Stimulated activated CD4-positive, alpha-beta T cell treated with anti-CD3 and anti-CD28 coated beads, Interleukin-2, amount 100 ng/mL, for 4 hours (primary cell): ENCODE measurements around the gene ZDHHC16.
"Not testable (repeated sequence)": the region's sequence is repeated elsewhere in the genome, so short reads cannot be mapped to it uniquely, and the experiment has no call there.

Experiments used
- DNase-seq: peaks from one replicate; pipeline ENCODE4 v3.0.0-alpha.2; 2020; ENCODE audit warnings: low read depth

The ZDHHC16 gene

DNA sequence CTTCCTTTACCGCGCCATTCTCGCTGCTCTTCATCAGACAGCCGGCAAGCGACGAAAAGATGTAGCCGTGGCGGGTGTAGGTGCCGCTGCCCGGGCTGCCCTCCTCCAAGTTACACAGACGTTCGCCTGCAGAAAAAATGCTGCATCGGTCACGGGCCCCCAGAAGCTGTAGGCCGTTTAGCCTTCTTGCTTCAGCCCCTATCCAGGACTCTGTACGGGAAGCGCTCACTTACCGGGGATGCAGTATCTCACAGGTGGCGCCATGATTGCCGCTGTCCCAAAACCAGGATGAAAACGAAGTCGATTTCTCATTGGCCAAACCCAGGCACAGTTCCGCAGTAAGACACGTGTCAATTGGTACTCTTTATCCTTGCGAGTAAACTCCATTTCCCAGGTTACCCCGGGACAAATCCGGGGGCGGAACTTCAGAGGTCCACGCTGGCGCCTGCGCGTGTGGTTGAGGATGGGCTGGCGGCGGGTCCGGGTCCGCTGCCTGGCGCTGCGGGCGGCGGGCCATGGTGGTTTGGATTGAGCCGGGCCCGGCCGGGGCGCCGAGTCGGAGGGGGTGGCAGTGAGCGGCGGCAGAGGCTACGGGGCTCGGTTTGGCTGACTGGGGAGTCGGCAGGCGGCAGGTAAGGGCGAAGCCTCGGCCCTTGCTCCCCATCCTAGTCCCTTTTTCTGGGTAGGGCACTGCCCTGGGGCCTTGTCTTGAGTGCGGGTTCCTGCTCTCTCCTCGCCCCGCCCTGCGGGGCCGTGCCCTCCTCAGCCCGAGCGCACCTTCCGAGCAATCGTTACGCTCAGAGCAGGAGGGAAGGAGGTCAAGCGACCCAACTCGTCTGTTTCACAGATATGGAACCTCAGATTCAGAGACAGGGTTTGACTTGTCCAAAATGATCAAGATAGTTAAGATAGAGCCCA, at the start of gene ZDHHC16, which contains the start of gene EXOSC1:
Gene ZDHHC16 (plus strand): TSS at position 454 of the 918 bp plus-strand sequence. CDS start 5,501 bp downstream, outside the sequence.
Gene EXOSC1 (minus strand): TSS at position 285 of the 918 bp plus-strand sequence. CDS start 21 bp downstream, at position 264.
- DNase-seq: peak; percentile 90

DNA sequence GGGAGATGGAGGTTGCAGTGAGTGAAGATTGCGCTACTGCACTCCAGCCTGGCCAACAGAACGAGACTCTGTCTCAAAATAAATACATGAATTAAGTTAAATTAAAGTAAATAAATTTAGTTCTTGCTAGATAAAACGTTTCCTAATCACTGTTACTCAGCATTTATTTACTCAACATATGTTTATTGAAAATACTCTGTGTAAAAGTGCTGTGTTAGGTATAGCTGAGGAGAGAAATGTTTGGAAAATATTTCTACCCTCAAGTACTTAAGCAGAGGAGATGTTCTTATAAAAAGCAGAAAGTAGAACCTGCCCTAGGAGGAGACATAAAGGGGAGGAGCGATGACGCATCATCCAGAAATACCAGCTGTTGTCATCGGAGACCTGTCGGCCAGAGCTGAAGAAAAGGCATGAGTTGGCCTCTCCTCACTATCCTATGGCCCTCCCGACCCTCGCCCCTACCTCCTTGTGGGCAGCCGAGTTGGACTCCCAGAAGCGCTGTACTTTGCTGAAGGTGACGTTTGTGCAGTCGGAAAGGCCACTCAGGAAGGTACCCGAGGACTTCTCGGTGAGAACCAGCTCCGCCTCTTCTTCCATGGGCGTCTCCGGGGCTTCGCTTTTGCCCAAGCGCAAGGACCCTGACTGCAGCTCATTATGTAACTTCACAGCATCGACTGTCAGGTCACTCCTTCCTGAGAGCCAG, 46.0 kb upstream of the ZDHHC16 start:
- peak; percentile 32 for DNase-seq

DNA sequence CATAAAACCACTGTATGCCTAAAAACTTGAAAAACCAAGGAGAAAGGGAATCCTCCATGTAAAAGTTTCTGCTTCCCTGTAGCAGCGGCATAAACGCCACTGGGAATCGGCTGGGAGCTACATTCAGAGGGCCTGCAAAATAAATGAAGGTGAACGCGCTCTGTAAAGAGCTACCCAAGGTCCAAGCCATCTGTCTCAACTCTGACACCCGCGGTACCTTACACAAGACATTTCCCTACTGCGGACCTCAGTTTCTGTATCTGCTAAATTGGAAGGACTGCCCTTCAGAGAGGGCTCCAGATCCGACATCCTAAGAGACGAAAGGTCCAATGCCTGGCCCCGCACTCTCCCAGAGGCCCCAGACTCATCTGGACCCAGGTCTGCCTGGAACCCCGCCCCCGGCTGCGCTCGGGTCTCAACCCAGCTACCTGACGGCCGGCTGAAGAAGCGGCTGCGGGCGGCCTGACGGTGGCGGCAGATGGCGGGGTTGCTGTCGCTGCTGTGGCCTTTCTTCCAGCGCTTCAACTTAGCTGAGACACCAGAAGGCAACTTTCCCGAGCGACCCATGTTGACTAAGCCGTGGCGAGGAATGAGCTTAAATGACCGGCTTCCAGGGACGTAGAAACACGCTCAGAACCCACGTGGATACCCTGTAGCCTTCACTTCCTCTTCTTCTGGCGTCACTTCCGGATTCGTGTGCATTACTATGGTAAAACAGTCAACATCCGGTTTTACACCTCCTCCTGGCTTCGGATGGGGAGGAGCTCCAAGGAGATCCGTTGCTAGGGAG, 45.1 kb upstream of the ZDHHC16 start, which contains the start of gene RRP12:
Gene RRP12 (minus strand): TSS at position 676 of the 790 bp plus-strand sequence. CDS start 109 bp downstream, at position 567.
- DNase-seq: peak; percentile 83

DNA sequence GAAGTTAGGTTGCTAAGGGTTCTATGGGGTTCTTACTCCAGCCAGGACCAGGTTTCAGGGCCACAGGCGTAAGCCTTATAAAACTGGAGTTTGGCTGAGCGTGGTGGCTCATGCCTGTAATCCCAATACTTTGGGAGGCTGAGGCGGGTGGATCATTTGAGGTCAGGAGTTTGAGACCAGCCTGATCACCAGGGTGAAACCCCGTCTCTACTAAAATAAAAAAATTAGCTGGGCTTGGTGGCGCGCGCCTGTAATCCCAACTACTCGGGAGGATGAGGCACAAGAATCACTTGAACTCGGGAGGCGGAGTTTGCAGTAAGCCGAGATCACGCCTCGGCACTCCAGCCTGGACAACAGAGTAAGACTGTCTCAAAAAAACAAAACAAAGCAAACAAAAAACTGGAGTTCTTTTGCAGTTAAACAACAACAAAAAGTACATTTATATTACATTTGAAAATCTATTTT, 44.5 kb upstream of the ZDHHC16 start:
- DNase-seq: no peak

DNA sequence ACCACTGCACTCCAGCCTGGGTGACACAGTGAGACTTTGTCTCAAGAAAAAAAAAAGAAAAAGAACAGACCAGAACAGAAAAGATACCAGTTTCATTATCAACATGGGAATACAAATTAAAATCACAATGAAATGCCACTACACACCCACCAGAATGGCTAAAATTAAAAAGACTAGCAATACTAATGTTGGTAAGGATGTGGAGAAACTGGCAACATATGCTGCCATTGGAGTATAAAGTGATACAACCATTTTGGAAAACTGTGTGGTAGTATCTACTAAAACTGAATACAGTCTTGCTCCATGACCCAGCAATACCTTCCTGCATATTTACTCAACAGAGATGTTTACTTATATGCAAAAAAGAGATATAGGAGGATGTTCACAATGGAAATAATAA, 41.9 kb upstream of the ZDHHC16 start:
- no peak for DNase-seq

DNA sequence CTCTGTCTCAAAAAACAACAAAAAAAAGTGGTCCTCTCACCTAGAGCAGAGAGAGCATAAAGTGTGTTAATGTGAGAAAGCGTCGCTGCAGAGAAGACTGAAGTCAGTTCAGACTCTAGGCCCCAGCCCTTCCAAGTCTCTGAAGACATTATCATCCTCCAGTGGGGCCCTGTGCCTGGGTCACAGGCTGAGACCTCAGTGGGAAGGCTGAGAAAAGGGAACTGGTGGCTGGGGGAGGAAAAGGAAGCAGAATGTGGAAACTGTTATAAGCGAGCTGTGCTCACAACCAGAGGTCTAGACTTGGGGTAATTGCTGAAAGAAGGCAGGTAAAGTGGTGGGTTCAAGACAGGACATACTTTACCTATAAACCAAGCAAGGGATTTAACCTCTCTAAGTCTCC, 39.9 kb upstream of the ZDHHC16 start:
- DNase-seq: no peak

DNA sequence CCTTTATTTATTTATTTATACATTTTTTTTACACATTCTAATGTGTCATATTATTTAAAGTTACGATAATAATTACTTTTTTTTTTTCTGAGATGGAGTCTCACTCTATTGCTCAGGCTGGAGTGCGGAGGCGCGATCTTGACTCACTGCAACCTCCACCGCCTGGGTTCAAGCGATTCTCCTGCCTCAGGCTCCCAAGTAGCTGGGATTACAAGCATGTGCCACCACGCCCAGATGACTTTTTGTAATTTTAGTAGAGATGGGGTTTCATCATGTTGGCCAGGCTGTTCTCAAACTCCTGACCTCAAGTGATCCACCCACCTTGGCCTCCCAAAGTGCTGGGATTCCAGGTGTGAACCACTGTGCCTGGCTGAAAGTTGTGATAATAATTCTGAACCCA, 39.5 kb upstream of the ZDHHC16 start:
- not testable (repeated sequence) for DNase-seq

DNA sequence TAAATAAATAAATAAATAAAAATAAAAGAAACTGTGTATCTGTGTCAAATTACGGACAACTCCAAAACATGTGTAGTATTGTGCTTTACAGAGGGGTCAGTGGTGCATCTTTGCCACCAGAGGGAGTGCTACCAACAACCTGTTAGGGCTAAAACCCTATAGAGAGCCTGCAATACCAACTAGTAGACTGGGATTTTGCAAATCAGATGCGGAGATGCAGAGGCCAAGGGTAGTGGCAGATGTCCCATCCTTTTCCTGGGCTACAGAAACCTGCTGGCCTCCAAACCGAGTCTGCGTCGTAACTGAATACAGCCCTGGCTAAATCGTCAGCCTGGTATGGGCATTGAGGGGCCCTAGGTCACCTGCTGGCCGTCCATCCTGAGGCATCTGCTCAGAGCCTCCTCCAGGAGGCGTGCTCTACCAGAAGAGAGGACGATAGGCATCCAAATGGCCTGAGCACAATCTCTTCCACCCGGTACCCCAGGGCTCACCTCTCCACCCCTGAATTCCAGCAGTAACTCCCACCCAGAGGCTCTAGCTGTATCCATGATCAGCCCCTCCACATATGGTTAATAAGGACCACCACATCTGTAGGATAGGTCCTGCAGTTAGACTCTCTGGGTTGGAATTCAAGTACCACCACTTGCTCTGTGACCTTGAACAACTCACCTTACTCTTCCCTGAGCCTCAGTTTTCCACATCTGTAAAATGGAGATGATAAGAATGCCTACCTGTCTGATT, 38.6 kb upstream of the ZDHHC16 start:
- peak; percentile 56 for DNase-seq

DNA sequence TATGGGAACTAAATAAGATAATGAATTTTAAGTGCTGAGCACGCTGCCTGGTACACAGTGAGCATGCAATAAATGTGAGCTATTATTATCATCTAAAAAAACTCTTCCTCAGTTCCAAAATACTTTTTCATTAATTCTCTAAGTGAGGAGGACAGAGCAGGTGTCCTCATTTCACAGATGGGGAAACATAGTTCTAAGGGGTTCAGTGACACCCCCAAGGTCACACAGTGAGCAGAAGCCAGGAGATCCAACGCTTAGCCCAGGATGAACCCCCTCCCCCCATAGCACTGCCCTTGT, 38.1 kb upstream of the ZDHHC16 start:
- DNase-seq: no peak

DNA sequence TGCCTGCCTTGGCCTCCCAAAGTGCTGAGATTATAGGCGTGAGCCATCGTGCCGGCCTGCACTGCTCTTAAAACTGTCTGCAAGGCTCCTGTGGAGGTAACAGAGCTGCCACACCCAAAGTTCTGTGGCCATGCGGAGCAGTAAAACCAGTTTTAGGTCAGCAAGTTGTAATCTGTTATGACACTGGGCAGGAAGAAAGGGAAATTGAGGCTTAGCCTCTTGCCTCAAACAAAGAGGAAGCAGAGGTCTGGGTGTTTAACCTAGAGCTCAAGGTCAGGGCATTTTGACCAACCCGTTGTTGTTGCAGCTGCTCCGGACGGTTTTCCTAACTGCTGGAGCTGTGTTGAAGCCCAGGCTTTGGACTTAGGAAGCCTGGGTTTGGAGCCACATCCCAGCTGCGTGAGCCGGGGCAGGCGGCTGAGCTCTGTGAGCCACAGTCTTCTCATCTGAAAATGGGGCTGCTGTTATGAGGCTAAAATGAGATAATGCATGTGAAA, 37.4 kb upstream of the ZDHHC16 start:
- no peak for DNase-seq

DNA sequence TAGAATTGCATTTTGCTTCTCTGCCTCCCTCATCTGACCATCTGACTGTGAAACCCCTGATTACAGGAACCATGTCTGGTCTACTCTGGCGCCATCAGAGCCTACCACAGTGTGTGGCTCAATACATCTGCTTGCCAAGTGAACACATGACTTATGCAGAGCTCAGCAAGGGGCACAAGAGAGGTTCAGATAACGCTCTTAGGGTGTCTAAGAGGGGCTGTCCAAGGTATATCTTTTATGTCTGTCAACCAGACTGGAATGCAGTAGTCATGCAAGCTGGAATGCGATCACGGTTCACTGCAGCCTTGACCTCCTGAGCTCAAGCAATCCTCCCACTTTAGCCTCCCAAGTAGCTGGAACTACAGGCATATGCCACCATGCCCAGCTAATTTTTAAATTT, 34.6 kb upstream of the ZDHHC16 start:
- no peak for DNase-seq

DNA sequence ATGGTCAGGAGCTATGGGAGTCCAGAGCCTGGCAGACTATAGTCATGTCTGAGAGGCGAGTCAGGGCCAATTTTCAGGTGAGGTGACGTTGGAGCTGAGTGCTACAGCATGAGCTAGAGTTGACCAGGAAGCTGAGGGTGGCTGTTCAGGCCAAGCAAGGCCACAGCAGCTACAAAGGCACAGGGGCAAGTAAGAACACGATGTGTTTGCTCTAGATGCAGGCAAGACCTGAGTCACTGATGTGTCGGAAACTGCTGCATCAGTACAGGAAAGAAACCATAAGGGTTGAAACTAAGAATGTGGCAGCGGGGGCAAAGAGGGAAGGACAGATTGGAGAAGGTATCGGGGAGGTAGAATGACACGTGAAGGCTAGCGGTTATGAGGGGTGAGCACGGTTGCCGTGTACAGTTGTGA, 33.1 kb upstream of the ZDHHC16 start:
- no peak for DNase-seq

DNA sequence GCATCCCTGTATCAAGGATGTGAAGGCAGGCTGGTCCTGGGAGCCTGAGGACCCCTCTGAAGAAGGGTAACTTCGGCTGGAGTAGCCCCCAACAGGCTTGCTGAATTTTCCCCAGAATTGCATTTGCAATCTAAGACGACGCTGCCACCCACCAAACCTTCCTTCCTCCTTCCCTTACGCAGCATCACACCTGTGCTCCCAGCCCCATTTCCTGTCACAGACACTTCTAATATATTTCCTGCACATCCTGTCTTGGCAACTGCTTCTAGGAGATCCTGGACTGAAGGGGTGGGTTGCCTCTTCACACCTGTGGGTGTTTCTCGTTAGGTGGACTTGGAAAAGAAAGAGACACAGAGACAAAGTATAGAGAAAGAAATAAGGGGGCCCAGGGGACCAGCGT, 29.4 kb upstream of the ZDHHC16 start:
- no peak for DNase-seq

DNA sequence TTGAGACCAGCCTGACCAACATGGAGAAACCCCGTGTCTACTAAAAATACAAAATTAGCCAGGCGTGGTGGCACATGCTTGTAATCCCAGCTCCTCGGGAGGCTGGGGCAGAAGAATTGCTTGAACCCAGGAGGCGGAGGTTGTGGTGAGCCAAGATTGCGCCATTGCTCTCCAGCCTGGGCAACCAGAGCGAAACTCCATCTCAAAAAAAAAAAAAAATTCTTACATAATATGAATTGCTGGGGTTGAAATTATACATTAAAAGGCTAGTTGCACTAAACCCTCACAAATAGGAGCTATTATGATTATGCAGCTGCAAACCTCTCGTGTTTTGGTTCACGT, 22.2 kb upstream of the ZDHHC16 start:
- not testable (repeated sequence) for DNase-seq

DNA sequence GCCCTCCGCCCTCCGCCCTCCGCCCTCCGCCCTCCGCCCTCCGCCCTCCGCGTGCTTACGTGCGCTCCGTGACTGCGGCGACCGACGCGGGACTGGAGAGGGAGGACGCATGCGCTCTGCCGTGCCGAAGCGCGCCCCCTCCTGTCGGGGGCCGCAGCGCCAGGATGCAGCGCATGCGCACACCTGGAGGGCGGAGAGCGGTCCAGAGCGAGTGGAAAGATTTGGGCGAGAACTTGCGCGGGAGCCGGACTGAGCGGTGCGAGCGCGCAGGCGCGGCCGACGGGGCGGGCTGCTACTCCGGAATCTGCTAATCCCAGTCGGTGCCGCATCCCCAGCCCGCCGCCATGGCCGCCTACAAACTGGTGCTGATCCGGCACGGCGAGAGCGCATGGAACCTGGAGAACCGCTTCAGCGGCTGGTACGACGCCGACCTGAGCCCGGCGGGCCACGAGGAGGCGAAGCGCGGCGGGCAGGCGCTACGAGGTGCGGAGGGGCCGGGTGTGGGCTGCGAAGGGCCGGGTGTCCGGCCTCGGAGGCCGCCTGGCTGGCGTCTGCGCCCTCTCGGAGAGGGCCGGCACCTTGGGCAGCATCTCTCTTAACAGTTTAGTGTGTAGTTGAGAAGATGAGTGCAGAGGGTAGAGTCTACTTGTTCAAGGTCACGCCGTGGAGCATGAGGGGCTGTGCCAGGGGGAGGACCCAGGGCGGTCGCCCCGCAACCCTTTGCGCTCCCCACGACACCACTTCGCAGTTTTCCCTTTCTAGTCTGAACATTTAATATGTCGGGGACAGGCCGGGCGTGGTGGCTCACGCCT, 19.8 kb upstream of the ZDHHC16 start, which contains the start of gene PGAM1:
Gene PGAM1 (plus strand): TSS at position 228 of the 812 bp plus-strand sequence. CDS start 117 bp downstream, at position 345.
- DNase-seq: peak; percentile 94

DNA sequence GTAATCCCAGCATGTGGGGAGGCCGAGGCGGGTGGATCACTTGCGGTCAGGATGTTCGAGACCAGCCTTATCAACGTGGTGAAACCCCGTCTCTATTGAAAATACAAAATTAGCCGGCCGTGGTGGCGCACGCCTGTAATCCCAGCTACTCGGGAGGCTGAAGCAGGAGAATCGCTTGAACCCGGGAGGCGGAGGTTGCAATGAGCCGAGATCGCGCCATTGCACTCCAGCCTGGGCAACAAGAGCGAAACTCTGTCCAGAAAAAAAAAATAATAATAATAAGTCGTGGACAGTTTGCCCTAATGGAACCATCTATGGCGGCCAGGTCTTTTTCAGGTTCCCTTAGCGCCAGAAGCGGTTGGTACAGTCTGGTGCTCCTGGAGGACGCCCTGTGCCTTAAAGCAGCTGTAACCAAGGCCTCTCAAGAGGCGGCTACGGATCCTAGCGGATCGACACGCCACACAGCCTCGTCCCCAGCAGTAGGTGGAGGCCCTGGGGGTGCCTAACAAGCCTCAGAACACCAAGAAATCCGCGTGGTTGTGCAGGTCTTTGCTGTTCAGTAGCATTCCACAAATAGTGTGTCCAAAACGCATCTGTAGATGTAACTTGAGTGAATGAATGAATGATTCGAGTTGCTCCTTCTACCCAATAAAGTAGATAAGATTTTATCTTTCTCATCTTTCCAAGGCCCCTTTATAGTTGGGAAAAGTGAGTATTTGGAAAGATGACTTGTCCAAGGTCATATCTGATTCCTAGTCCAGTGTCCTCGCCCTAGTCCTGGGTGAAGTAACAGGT, 19.0 kb upstream of the ZDHHC16 start:
- DNase-seq: no peak

DNA sequence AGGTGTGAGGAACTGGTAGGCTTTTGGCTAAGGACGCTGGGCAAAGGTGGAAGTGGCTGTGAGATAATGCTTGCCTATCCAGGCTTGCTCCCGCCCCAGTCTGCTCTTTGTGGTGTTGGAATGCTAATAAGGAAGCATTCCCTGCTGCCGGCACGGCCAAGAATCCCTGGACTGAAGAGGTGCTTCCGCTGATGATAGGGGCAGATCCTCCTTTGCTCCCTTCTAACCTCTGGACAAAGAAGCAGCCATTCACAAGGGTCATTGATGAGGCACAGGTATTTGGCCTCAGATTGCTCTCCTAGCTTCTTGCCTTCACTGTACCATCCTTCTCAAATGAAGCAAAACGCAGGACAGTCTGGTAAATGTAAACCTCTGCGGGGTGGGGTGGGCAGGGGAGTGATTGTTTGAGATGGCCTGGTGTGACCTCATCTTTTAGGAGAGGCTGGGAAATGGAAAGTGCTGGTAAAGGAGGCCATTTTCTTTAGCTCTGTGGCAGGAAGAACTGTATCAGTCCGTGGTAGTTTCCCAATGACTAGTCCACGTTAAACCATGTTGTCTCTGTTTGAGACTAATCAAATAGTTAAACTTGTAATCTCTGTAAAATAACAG, 18.3 kb upstream of the ZDHHC16 start:
- no peak for DNase-seq

DNA sequence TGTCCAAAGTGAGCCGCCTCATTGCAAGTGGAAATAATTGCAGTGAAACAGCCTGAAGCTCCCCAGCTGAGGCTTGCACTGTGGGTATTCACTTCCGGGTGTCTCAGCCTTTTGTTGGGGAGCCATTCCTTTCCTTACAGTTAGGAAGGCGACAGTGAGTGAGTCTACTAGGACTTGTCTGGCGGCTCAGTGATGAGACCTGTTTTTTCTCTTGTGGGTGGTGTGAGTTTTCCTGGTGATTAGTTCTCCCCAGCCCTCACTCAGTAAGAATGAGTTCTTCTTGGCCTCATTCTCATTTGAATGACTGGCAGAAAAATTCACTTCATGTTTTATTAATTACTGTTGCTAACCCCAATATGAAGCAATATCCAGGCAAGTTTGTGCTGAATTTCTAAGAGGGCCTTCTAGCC, 17.4 kb upstream of the ZDHHC16 start:
- DNase-seq: no peak

DNA sequence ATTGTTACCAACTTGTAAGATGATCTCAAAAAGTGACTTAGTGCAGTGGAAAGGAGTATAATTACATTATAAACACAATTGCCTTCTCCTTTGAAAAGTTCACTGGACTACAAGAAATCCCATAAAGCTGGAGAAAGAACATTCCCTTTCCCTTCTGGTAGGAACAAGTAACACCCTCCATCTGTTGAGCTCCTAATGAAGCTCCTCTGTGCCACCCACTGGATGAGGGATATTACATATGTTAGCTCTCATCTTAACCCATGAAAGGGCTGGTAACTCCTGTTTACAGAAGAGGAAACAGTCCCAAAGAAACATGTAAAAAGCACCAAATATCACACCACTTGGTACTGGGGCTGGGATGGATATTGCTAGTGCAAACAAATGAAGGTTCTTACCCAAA, 11.9 kb upstream of the ZDHHC16 start:
- DNase-seq: no peak
